HepG2 (cell line): ENCODE data around the gene PELI3. TPM values are rescaled to one million over a fixed set of nuclear protein-coding genes. Genes with fewer than 3 reads are reported as not detected.

Experiments
- CAMTA2 ChIP-seq: sonication (generic); formaldehyde crosslinking; IDR thresholded peaks from 2 replicates; pipeline ENCODE4 v1.4.0; 2020; ENCODE audit warnings: mild to moderate bottlenecking, missing genetic modification reagents, borderline replicate concordance
- DMAP1 ChIP-seq: IDR thresholded peaks from 2 replicates; pipeline ENCODE4 v1.6.1; 2016
- FOXP1 ChIP-seq, 2 experiments: fragments of 450-650 bp in 1 of 2; IDR thresholded peaks; 2 replicates each; pipeline ENCODE4 v1.6.1; 2017 to 2018; ENCODE audit warnings: antibody characterized with exemption in 1 of 2
- GFI1 ChIP-seq: sonication (generic); formaldehyde crosslinking; IDR thresholded peaks from 2 replicates; pipeline ENCODE4 v1.5.0; 2020; ENCODE audit warnings: missing genetic modification reagents, mild to moderate bottlenecking, borderline replicate concordance
- RBFOX2 ChIP-seq: fragments of 200-400 bp; formaldehyde crosslinking; IDR thresholded peaks from 2 replicates; pipeline ENCODE4 v1.6.1; 2017; ENCODE audit warnings: low read depth, mild to moderate bottlenecking, low read length
- SNAI1 ChIP-seq: sonication (generic); formaldehyde crosslinking; IDR thresholded peaks from 2 replicates; pipeline ENCODE4 v1.5.0; 2020; ENCODE audit warnings: mild to moderate bottlenecking, missing genetic modification reagents, borderline replicate concordance
- SP5 ChIP-seq: IDR thresholded peaks from 2 replicates; pipeline ENCODE4 v1.6.1; 2016; ENCODE audit warnings: low read depth, borderline replicate concordance
- ZBTB38 ChIP-seq: sonication (generic); formaldehyde crosslinking; IDR thresholded peaks from 2 replicates; pipeline ENCODE4 v1.5.1; 2020; ENCODE audit warnings: mild to moderate bottlenecking, missing genetic modification reagents
- ZBTB42 ChIP-seq: sonication (generic); formaldehyde crosslinking; IDR thresholded peaks from 2 replicates; pipeline ENCODE4 v1.5.0; 2020; ENCODE audit warnings: mild to moderate bottlenecking, missing genetic modification reagents
- ZNF136 ChIP-seq: sonication (generic); formaldehyde crosslinking; IDR thresholded peaks from 2 replicates; pipeline ENCODE4 v1.8.1; 2022; ENCODE audit warnings: low read depth, mild to moderate bottlenecking, moderate library complexity, missing genetic modification reagents
- ZNF143 ChIP-seq: sonication (generic); formaldehyde crosslinking; IDR thresholded peaks from 2 replicates; pipeline ENCODE4 v1.4.0; 2020; ENCODE audit warnings: missing genetic modification reagents
- ZNF550 ChIP-seq: sonication (generic); formaldehyde crosslinking; IDR thresholded peaks from 2 replicates; pipeline ENCODE4 v1.4.0; 2020; ENCODE audit warnings: mild to moderate bottlenecking, missing genetic modification reagents, borderline replicate concordance
- ZNF678 ChIP-seq: sonication (generic); formaldehyde crosslinking; IDR thresholded peaks from 2 replicates; pipeline ENCODE4 v1.4.0; 2020; ENCODE audit warnings: mild to moderate bottlenecking, missing genetic modification reagents
- ZSCAN12 ChIP-seq: sonication (generic); formaldehyde crosslinking; IDR thresholded peaks from 2 replicates; pipeline ENCODE4 v1.9.0; 2021; ENCODE audit warnings: mild to moderate bottlenecking, missing genetic modification reagents
- polyA plus RNA-seq, 8 experiments: library from polyadenylated mRNA; depleted of rRNA in 3 of 8; stranded (reverse) in 7 of 8; unstranded in 1 of 8; fragments of >200 nt; fragmentation: Illumina TruSeq in 4 of 8; extraction: Trizol in 4 of 8; gene quantifications; 2 replicates each; pipeline versions ENCODE4 v1.2.1 to v1.2.3, GENCODE V29; 2011 to 2016; ENCODE audit warnings: low read depth in 4 of 8, missing spikeins in 1 of 8, mixed read lengths in 1 of 8; ENCODE audit not compliant: insufficient read depth in 1 of 8
- total RNA-seq, 5 experiments: library from RNA; depleted of rRNA; stranded (reverse); fragments of >200 nt; fragmentation: Illumina TruSeq; extraction: Trizol; gene quantifications; 2 replicates each; pipeline ENCODE4 v1.2.3, GENCODE V29; 2016; ENCODE audit warnings: low read depth in 1 of 5
- TF ChIP-seq, protein P1 (sequence below): sonication (generic); formaldehyde crosslinking; conservative IDR thresholded peaks from 2 replicates; pipeline ENCODE4 v1.4.0; 2020; ENCODE audit warnings: missing genetic modification reagents
- TF ChIP-seq, protein P2 (sequence below): sonication (generic); formaldehyde crosslinking; IDR thresholded peaks from 2 replicates; pipeline ENCODE4 v1.9.0; 2021; ENCODE audit warnings: missing genetic modification reagents, borderline replicate concordance
- TF ChIP-seq, protein P3 (sequence below): IDR thresholded peaks from 2 replicates; pipeline ENCODE4 v1.6.1; 2016; ENCODE audit warnings: missing compliant biosample characterization, missing genetic modification reagents, borderline replicate concordance
- TF ChIP-seq, protein P4 (sequence below): sonication (generic); formaldehyde crosslinking; IDR thresholded peaks from 2 replicates; pipeline ENCODE4 v1.4.0; 2020; ENCODE audit warnings: mild to moderate bottlenecking, missing genetic modification reagents
- TF ChIP-seq, protein P5 (sequence below): sonication (generic); formaldehyde crosslinking; IDR thresholded peaks from 2 replicates; pipeline ENCODE4 v1.5.0; 2020; ENCODE audit warnings: mild to moderate bottlenecking, low read depth, missing genetic modification reagents, borderline replicate concordance
- TF ChIP-seq, protein P6 (sequence below): IDR thresholded peaks from 2 replicates; pipeline ENCODE4 v1.6.1; 2018; ENCODE audit warnings: missing genetic modification reagents, mild to moderate bottlenecking, missing compliant biosample characterization

The PELI3 gene
- total and polyA plus RNA-seq, 2 of the 13 experiments (the other 11 are each of a cell fraction or from before 2014, with no cell fraction given), result 2.0 to 4.0 TPM

DNA sequence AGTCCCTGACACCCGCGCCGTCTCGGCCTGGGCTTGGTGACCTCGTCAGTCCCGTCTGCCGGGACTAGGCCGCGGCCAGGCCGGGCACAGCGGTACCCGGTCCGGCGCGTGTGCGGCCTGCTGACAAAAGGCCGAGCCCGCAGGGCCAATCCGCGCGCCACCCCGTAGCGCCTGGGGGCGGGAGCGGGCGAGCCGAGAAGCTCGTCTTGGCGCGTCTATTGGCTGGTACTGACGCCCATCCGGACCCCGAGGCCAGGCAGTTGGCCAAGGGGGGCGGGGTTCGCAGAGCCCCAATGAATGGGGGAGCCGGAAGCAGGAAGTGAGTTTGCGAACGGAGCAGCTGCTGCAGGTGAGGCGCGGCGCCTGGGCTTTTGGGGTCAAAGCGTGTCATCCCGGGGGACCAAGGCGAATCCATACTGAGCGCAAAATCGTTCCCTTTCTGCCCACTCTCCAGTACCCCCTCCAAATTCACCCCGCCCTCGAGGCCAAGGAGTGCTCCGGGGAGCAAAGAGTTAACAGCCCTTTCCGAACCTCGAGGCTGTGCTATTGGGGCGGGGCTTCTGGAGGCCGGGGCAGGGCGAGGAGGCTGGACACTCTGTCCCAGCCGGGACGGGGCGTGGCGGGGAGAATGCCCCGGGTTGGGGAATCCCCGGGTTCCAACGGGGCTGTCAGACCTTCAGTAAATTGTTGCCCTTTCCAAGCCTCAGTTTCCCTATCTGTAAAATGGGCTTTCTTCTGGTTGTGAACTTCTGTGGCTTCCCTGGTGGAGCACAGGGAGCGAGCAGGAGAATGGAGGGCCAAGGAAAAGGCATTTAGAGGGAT, 13.6 kb downstream of the PELI3 start, which contains the start of gene DPP3 (continued):
- TF ChIP-seq ZNF678 (CRISPR knock-in tag), result no peak
- no peak for TF ChIP-seq ZNF136 (CRISPR knock-in tag)
- peak; percentile 94 for TF ChIP-seq RBFOX2
- peak; percentile 92 for TF ChIP-seq DMAP1 (CRISPR knock-in tag)
- no peak for TF ChIP-seq FOXP1 (IDR thresholded peaks at IDR 0.05)
- TF ChIP-seq FOXP1 (CRISPR knock-in tag; IDR thresholded peaks at IDR 0.05), result no peak
- no peak for TF ChIP-seq ZNF143 (CRISPR knock-in tag)
- peak; percentile 33; the same call in 1 of the 2 replicates for TF ChIP-seq ZBTB38 (CRISPR knock-in tag)
- no peak for TF ChIP-seq ZBTB42 (CRISPR knock-in tag)
- TF ChIP-seq, protein P1, sequence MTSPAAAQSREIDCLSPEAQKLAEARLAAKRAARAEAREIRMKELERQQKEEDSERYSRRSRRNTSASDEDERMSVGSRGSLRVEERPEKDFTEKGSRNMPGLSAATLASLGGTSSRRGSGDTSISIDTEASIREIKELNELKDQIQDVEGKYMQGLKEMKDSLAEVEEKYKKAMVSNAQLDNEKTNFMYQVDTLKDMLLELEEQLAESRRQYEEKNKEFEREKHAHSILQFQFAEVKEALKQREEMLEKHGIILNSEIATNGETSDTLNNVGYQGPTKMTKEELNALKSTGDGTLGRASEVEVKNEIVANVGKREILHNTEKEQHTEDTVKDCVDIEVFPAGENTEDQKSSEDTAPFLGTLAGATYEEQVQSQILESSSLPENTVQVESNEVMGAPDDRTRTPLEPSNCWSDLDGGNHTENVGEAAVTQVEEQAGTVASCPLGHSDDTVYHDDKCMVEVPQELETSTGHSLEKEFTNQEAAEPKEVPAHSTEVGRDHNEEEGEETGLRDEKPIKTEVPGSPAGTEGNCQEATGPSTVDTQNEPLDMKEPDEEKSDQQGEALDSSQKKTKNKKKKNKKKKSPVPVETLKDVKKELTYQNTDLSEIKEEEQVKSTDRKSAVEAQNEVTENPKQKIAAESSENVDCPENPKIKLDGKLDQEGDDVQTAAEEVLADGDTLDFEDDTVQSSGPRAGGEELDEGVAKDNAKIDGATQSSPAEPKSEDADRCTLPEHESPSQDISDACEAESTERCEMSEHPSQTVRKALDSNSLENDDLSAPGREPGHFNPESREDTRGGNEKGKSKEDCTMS, result no peak
- TF ChIP-seq, protein P2, sequence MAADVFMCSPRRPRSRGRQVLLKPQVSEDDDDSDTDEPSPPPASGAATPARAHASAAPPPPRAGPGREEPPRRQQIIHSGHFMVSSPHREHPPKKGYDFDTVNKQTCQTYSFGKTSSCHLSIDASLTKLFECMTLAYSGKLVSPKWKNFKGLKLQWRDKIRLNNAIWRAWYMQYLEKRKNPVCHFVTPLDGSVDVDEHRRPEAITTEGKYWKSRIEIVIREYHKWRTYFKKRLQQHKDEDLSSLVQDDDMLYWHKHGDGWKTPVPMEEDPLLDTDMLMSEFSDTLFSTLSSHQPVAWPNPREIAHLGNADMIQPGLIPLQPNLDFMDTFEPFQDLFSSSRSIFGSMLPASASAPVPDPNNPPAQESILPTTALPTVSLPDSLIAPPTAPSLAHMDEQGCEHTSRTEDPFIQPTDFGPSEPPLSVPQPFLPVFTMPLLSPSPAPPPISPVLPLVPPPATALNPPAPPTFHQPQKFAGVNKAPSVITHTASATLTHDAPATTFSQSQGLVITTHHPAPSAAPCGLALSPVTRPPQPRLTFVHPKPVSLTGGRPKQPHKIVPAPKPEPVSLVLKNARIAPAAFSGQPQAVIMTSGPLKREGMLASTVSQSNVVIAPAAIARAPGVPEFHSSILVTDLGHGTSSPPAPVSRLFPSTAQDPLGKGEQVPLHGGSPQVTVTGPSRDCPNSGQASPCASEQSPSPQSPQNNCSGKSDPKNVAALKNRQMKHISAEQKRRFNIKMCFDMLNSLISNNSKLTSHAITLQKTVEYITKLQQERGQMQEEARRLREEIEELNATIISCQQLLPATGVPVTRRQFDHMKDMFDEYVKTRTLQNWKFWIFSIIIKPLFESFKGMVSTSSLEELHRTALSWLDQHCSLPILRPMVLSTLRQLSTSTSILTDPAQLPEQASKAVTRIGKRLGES (CRISPR knock-in tag), result no peak
- TF ChIP-seq GFI1 (CRISPR knock-in tag), result peak; percentile 52; the same call in 1 of the 2 replicates
- no peak for TF ChIP-seq ZNF550 (CRISPR knock-in tag)
- peak; percentile 52; the same call in 1 of the 2 replicates for TF ChIP-seq SP5 (CRISPR knock-in tag)
- TF ChIP-seq SNAI1 (CRISPR knock-in tag), result no peak; the same call in 1 of the 2 replicates
- TF ChIP-seq, protein P3, sequence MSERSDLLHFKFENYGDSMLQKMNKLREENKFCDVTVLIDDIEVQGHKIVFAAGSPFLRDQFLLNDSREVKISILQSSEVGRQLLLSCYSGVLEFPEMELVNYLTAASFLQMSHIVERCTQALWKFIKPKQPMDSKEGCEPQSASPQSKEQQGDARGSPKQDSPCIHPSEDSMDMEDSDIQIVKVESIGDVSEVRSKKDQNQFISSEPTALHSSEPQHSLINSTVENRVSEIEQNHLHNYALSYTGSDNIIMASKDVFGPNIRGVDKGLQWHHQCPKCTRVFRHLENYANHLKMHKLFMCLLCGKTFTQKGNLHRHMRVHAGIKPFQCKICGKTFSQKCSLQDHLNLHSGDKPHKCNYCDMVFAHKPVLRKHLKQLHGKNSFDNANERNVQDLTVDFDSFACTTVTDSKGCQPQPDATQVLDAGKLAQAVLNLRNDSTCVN, result 0 out of 2 replicates have a peak, but pooled peaks have one; percentile 40
- no peak for TF ChIP-seq CAMTA2
- TF ChIP-seq, protein P4, sequence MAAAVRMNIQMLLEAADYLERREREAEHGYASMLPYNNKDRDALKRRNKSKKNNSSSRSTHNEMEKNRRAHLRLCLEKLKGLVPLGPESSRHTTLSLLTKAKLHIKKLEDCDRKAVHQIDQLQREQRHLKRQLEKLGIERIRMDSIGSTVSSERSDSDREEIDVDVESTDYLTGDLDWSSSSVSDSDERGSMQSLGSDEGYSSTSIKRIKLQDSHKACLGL (CRISPR knock-in tag), result peak; percentile 94
- TF ChIP-seq, protein P5, sequence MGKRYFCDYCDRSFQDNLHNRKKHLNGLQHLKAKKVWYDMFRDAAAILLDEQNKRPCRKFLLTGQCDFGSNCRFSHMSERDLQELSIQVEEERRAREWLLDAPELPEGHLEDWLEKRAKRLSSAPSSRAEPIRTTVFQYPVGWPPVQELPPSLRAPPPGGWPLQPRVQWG (CRISPR knock-in tag), result no peak
- TF ChIP-seq ZSCAN12 (CRISPR knock-in tag), result no peak
- TF ChIP-seq, protein P6, sequence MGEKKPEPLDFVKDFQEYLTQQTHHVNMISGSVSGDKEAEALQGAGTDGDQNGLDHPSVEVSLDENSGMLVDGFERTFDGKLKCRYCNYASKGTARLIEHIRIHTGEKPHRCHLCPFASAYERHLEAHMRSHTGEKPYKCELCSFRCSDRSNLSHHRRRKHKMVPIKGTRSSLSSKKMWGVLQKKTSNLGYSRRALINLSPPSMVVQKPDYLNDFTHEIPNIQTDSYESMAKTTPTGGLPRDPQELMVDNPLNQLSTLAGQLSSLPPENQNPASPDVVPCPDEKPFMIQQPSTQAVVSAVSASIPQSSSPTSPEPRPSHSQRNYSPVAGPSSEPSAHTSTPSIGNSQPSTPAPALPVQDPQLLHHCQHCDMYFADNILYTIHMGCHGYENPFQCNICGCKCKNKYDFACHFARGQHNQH (CRISPR knock-in tag), result peak; percentile 65; the same call in 1 of the 2 replicates
